Lower leg skin (tissue), 3 donors: ENCODE measurements around the gene PORCN.

Source experiments
- CTCF ChIP-seq, 3 donors: fragments of 450-650 bp; IDR thresholded peaks; one replicate each; pipeline ENCODE4 v1.5.1; 2016; ENCODE audit warnings: antibody characterized with exemption in 3 of 3, mild to moderate bottlenecking in 3 of 3, moderate library complexity in 2 of 3
- POLR2A ChIP-seq, 2 donors: fragments of 450-650 bp; IDR thresholded peaks; one replicate each; pipeline ENCODE4 v1.6.1; 2016 to 2017; ENCODE audit warnings: antibody characterized with exemption in 2 of 2, mild to moderate bottlenecking in 1 of 2, moderate library complexity in 1 of 2

GRCh38 chrX:48466696-48467095, 42.1 kb upstream of the PORCN start:
- TF ChIP-seq CTCF (IDR thresholded peaks at IDR 0.05) (no peak), POLR2A (IDR thresholded peaks at IDR 0.05) (no peak)
